ENCODE results near the gene COL4A4.

GRCh38 chr2:226995625-226996041, 168.4 kb downstream of the COL4A4 start:
- TF ChIP-seq CTCF (IDR thresholded peaks at IDR 0.05; ENCODE audit: insufficient read depth, low read length, poor library complexity, severe bottlenecking) (no peak), EZH2phosphoT487 (conservative IDR thresholded peaks at IDR 0.05; ENCODE audit: low read length) (no peak)

Data from SU-DHL-6 (cell line).